ENCODE data around the gene SCNN1A.
A peak's percentile ranks its signal among the peaks of the same experiment; 100 is the strongest.

SCNN1A gene

DNA sequence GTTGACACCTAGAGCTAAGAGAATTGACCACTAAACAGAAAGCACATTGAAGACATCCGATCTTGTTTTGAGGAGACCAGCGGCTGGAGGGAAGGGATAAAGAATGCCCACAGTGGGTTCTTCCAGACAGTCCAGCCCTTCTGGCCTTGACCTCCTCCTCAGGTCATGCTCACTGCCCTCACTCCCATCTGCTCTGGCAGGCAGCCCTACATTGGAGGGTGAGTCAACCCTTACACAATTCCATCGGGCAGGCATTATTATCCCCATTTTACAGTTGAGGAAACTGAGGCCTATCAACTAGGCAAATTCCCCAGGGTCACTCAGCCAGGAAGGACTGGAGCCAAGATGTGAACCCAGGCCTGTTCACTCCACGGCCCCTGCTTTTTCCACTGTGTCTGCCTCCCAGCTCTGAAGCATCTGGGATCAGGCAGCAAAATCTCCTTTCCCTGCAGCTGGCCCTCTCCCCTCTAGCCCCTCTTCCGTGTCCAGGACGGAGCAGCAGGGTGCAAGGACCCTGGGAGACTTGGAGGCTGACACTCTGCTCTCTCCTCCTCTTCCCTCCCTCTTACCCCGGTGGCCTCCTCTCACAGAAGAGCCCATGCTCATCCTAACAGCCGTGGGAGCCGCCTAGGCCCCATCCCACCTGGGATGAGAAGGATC lies 5.3 kb downstream of the SCNN1A start:
- no peak for DNase-seq (ENCODE audit: low read depth in 1 of 2, low spot score in 1 of 2)

DNA sequence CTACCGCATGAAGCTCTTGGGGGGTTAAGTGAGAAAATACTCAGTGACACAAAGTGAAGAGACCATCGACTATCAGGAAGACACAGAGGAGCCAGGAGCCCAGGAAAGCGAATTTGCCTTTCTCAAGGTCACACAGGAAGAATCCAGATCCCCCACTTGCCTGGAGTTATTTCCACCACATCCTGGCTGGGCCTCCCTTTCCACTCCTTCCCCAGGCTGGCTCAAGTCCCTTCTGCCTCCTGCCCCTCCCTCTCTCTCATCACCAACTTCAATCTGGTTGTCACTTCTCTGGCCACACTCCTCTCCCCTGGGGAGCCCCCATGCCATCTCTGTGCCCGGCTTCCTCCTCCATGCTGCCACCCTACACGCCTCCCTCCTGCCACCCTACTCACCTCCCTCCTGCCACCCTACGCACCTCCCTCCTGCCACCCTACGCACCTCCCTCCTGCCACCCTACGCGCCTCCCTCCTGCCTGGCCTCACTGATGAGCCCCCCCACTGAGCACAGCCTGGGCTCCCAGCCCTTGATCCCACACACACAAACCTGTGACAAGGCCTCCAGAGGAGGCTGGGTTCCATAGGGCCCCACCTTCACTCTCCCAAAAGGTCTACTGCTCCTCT lies 6.3 kb downstream of the SCNN1A start:
- DNase-seq (ENCODE audit: low read depth in 1 of 2, low spot score in 1 of 2) = no peak

DNA sequence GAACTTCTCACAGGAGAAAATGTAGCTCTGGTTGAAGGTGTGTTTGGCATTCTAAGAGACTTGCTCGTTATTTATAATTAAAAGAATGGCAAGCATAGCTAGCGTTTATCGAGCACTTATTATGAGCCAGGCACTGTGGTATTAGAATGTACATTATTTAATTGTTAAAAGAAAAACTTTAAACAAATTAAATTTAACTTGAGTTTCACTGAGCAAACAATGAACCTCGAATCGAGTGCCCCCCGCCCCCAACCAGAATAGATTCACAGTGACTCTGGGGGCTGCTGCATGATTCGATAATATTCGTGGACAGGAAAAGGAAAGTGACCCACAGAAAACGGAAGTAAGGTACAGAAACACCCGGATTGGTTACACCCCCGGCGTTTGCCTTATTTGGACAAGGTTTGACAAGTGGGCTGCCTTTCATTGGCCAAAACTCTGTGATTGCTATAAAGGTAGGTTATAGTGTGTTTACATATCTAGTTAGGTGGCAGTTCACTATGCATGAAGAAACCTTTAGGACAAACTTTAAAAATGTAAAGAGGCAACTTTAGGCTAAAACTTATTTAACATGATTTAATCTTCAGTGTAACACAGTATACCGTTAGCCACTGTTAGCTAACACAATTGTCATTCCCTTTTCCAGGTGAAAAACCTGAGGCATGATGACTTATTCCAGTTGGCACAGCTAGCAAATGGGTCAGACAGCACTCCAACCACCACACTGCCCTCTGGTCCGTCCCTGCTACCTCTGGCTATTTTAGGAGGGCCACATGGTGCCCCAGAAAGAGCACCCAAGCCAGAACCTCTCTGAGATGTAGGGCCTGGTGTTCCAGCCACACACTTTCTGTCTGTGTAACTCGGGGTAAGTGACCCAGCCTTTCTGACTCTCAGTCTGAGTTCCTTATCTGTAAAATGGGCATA lies 7.1 kb downstream of the SCNN1A start:
- no peak for DNase-seq (ENCODE audit: low read depth in 1 of 2, low spot score in 1 of 2)

DNA sequence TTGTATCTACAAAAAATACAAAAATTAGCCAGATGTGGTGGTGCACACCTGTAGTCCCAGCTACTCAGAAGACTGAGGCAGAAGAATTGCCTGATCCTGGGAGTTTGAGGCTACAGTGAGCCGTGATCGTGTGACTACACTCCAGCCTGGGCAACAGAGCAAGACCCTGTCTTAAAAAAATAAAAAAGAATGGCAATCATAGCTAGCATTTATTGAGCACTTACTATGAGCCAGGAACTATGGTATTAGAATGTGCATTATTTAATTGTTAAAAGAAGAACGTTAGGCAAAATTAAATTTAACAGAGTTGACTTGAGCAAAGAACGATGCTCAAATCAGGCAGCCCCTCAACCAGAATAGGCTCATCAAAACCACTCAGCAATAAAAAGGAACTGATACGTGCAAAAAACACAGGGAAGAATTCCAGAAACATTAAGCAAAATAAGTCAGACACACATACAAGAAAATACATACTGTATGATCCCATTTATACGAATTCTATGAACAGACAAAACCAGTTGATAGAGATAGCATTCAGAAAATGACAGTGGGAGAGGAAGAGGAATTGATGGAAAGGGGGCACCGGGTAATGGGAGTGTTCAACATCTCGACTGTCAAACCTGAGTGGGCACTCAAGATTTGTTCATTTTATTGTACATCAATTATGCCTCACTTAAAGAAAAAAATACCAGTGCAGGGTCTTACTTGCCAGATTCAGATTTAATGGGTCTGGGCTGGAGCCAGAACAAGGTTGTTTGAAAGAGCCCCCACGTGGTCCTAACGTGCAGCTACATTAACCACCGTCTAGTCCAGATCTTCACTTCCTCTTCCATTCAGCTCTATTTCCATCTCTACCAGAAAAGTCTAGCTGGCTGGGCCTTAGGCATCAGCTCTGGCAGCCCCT lies 8.0 kb downstream of the SCNN1A start:
- no peak for DNase-seq (ENCODE audit: low read depth in 1 of 2, low spot score in 1 of 2)

DNA sequence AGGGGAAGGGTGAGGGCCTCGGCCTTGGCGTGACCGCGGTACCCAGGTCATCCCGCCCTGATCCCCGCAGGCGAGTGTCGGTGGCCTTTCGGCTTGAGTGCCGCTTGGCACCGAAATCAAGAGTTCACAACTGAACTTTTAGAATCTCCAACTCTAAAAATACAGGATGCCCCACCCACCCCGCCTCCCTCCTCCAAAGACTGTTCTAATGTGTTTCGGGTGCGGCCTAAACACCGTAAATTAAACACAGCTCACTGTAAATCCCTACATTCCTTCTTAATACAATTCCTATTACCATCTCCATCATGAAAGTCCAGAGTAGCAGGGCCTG lies 11.4 kb downstream of the SCNN1A start:
- DNase-seq (ENCODE audit: low read depth in 1 of 2, low spot score in 1 of 2) = no peak

DNA sequence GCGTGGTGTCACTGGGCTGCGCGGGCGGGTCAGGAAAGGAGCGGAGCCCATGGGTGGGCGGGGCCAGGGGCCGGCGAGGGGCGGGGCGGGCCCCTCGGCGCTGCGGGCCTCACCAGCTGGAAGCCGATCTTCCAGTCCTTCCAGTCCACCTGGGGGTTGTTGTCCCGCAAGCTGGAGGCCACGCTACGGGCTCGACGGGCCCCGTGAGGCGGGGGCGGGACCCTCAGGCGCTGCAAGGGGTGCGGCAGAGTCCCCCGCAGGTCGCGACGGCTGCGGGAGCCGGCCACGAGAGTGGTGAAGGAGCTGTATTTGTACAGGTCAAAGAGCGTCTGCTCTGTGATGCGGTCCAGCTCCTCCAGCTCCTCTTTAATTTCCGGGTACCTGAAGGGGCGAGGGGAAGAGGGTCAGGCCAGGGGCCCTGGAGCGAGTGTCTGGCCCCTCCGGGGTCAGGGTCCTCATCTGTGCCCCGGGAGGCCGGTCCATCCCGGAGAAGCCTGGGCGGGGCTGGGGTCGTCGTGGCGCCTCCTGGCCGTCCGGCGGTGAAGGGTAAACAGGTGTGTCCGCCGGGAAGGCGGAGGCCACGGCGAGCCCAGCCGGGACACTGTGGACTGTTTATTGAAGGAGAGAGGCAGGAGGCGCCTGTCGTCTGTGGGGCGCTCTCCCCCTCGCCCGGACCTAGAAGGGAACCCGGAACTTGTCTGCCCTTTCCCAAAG lies 11.9 kb downstream of the SCNN1A start:
- DNase-seq (ENCODE audit: low read depth in 1 of 2, low spot score in 1 of 2) = peak; percentile 46 to 49

DNA sequence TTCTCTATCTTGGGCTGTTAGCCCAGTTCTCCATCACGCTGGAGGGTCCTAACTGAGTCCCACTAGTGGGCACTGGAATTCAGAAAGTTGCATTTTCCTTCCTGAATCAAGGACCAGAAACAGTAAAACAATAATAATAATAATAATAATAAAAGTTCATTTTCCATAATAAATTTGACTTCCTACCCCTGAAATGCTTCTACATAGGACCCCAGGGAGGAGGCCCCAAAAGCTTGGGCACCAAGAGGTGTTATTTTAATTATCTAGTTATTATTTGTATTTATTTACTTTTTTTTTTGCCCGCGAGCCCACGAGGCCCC lies 12.4 kb downstream of the SCNN1A start:
- no peak for DNase-seq (ENCODE audit: low read depth in 1 of 2, low spot score in 1 of 2)

DNA sequence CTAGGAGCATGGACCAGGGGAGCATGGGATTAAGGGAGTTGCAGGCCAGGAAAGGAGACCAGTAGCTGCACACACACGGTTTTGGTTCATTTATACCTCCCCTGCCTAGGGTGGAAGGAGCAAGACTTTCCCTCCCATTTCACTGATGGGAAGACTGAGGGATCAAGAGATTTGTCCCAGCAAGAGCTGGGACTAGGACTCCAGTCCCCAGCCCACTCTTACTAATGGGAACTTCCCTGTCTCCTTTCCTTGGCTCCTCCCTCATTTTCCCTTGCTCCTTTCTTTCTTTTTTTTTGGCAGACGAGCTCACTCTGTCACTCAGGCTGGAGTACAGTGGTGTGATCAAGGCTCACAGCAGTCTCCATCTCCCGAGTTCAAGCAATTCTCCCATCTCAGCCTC lies 13.0 kb downstream of the SCNN1A start:
- no peak for DNase-seq (ENCODE audit: low read depth in 1 of 2, low spot score in 1 of 2)

DNA sequence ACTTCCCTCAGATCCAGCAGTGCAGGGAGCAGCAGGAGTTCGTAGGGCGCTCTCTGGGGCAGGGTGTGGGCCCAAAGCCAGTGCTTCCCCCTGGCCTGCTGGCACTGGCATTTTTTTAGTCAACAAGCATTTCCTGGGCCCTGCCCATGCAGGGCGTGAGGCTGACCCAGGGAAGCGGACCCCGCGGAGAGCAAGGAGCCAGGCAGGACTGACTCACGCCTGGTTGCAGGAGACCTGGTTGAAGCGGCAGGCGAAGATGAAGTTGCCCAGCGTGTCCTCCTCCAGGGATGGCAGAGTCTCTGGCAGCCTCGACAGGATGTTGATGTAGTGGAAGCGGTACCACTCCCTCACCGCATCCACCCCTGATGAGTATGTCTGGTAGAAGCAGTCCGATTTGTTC lies 13.5 kb downstream of the SCNN1A start:
- DNase-seq (ENCODE audit: low read depth in 1 of 2, low spot score in 1 of 2) = no peak

DNA sequence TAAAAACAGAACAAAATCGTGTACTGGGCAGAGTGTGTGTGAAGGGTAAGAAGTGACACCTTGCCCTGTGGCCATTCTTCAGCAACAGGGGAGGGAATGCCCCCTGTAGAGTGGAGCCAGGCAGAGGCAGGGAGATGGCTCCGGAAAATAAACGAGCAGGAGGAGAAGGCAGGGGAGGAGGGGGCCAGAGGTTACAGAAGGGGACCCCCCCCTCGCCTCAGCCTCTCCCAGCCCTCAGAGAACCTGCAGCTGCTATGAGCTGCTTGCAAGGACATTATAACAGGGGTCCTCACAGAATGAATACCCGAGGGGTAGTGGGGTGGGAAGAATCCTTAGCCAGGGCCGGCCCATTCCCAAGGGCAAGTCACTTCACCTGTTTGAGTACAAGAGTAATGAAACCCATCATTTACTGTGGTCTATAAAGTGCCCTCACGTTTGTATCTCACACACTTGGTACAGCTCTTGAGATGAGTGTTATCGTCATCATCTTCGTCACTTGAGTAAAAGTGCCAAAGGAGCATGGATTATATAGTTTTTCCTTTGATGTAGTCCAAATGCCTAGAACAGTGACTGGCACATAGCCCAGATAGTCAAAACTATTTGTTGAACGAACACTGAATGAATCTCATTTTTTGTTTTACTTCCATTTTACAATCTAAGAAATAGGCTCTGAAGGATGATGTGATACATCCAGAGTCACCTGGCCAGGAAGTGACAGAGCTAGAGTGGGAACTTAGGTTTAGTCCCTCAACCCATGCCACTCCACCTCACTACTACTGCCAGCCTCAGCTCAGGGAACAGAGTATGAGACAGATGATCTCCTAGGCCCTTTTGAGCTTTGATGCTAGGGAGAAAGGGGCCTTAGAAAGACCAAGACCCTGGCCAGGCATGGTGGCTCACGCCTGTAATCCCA lies 14.5 kb downstream of the SCNN1A start:
- DNase-seq (ENCODE audit: low read depth in 1 of 2, low spot score in 1 of 2) = no peak

DNA sequence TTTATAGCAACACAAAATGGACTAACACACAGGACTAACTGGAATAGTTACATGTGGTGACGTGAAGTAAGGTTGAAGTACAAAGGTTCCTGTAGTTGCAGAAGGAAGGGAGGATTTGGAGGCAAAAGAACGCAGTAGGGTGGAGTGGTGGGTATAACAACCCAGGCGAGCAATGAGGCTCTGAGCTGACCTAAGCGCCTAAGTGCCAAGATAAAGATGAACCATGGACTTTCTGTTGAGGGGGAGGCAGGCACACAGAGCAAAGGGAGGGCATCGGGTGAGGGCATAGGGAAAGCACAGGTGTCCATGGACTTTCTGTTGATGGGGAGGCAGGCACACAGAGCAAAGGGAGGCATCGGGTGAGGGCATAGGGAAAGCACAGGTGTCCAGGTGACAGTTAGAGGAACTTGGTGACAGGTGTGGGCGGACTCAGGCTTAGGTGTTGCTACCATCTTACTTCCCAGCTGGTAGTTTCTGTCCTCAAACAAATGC lies 15.2 kb downstream of the SCNN1A start:
- DNase-seq (ENCODE audit: low read depth in 1 of 2, low spot score in 1 of 2) = no peak

DNA sequence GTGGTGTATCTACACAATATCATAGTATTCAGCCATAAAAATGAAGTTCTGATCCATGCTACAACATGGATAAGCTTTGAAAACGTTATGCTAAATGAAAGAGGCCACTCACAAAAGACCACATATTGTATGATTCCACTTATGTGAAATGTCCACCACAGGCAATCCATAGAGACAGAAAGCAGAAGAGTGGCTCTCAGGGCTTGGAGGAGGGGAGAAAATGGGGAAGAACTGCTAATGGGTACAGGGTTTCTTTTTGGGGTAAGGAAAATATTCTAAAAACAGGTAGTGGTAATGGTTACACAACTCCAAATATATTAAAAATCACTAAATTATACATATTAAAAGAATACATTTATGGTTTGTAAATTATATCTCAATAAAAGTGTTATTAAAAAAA lies 16.5 kb downstream of the SCNN1A start:
- DNase-seq (ENCODE audit: low read depth in 1 of 2, low spot score in 1 of 2) = no peak

DNA sequence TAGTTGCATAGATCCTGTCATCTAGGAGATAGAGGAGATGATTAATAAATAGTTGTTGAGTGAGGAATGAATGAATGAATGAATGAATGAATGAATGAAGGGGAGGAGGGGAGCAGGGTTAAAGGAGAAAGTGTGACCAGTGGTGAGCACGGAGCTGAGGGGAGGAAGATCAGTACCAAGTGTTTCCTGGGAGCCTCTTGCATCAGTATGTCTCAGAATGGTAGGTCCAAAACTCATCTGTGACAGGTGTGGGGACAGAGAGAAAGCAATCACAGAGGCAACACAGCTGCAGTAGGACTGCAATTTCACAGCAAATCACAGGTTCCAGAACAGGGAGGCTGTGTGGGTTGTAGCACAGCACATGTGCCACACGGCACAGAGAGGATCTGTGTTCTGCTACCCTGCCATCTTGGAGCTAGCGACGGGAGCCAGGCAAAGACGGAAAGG lies 19.0 kb downstream of the SCNN1A start:
- DNase-seq (ENCODE audit: low read depth in 1 of 2, low spot score in 1 of 2) = no peak

DNA sequence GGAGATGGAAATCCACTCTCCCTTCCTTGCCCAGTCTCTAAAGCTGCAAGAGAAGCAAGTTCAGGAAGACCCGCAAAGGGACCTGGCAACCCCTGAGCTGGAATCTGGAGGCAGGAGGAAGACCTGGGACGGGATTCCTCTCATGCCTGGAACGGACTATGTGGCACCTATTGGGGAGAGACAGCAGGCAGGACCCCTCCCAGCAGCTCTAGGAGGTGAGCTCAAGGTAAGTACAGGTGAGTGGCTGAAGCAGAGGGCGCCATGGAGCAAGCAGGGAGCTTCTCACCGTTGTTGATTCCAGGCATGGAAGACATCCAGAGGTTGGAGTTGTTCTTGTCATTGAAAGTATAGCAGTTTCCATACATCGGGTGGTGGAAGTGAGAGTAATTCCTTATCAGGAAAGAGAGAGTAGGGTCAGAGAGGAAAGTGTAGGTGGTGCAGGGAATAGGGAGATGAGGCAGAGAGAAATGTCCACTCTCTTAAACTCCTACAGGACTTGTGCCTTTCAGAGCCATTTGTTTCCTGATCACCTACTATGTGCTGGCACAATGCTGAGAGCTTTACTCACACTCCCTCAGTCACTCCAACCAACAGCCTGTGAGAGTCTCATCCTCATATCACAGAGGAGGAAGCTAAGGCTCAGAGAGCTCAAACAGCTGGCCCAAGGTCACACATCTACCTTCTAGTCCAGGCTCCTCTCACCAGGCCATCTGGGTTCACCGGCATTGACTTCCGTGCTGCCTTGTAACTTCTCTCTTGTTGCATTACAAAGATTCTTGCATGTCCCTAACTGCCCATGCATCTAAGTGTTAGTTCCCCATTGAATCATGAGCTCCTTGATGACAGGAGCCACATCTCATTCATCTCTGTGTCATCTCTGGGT lies 19.6 kb downstream of the SCNN1A start:
- DNase-seq (ENCODE audit: low read depth in 1 of 2, low spot score in 1 of 2) = no peak

DNA sequence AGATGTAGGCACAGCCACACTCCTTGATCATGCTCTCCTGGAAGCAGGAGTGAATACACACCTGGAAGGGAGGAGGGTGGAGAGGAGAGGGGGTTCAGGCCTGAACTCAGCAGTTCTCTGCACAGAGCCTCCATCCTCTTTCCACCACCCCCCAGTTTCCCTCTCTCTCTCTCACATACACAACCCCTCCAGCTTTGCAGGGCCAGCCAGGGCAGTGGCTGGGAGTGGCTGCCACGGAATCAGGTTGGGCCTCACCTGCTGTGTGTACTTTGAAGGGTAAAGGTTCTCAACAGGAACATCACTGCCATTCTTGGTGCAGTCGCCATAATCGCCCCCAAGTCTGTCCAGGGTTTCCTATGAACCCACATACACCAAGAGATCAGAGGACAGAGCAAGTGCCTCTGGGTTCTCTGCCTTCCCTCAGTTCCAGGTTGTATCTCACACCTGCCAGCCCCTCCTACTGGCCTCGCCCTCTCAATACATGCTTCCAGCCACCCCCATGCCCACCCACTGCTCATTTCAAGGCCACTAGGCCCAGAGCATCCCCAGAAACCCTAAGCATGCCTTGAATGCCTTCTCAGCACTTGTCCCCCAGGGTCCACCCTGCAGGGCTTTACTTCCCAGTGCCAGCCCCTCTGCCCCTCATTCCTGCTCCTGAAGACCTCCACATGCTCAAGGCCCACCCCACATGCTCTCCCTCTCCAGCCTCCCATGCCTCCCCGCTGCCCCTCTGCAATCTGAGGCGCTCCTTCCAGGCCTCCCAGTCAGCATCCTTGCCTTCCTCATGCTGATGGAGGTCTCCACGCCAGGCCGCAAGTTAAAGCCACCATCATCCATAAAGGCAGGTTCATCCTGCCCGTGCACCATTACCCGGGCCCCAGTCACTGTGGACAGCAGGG lies 20.6 kb downstream of the SCNN1A start:
- DNase-seq (ENCODE audit: low read depth in 1 of 2, low spot score in 1 of 2) = no peak

DNA sequence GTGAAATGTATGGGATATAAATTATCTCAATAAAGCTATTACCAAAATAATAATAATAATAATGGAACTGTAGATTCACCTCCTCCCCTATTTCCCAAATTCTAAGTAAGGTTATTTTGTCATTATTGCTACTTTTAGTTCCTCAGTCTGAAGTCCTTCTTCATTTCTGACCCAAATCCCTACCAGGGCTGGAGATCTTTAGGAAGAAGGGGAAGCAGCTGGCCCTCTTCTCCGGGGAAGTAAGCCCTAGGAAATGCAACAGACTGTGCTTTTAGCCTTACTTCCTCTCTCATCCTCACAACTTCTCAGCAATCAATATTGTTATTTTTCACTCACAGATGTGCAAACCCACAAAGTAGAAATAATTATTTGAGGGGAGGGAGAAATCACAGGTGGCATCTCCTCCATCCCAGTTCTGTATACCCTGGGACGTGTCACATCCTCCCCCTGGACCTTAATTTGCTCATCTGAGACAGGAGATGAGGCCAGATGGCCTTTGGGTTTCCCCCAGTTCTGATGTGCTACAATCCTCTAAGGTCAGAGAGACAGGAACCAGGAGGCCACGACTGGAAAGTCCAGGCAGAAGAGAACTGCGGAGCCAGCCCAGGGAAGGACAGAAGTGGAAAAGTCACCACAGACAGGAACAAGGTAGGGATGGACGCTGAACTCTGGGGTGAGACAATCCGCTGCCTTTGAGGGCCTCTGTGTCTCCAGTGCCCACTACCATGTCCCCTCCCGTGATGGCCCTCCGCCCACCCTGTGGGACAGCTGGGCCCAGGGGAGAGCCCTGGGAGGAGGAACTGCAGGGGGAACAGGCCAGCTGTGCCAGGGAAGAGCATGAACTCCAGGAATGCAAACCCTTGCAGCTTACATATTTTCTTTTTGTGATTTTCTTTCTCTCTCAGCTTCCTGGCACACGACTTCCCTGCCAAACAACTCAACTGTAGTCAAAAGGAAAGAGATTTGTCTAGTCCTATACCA lies 22.9 kb downstream of the SCNN1A start:
- no peak for DNase-seq (ENCODE audit: low read depth in 1 of 2, low spot score in 1 of 2)
